HUES6 (cell line): ENCODE data around the gene CFAP20DC.

Source experiments
- H3K27ac ChIP-seq: 2 replicates; pipeline ENCODE4 v1.7.0; 2013; ENCODE audit warnings: low read depth, mild to moderate bottlenecking, low read length, inconsistent platforms
- H3K27me3 ChIP-seq: 2 replicates; pipeline ENCODE4 v1.6.1; 2013; ENCODE audit warnings: low read length; ENCODE audit not compliant: control insufficient read depth, insufficient read depth
- H3K36me3 ChIP-seq: 2 replicates; pipeline ENCODE4 v1.6.1; 2013; ENCODE audit warnings: low read length; ENCODE audit not compliant: control insufficient read depth, insufficient read depth
- H3K4me1 ChIP-seq: 2 replicates; pipeline ENCODE4 v1.6.1; 2013; ENCODE audit warnings: low read length; ENCODE audit not compliant: control insufficient read depth, insufficient read depth
- H3K4me3 ChIP-seq: 2 replicates; pipeline ENCODE4 v1.5.1; 2013; ENCODE audit warnings: low read depth, low read length
- H3K9ac ChIP-seq: one replicate; pipeline ENCODE4 v1.6.1; 2013; ENCODE audit warnings: mild to moderate bottlenecking, low read length
- H3K9me3 ChIP-seq: 2 replicates; pipeline ENCODE4 v1.6.1; 2013; ENCODE audit warnings: low read depth, low read length; ENCODE audit not compliant: control insufficient read depth, insufficient read depth

CFAP20DC gene

GRCh38 chr3:58784888-58785287 lies 264.9 kb downstream of the CFAP20DC start:
- no peak overlapping the region for H3K4me3 ChIP-seq
- no peaks in the 10 kb centered on the region for H3K36me3 ChIP-seq
- peaks cover 17% of the 10 kb centered on the region; the same call in 1 of the 2 replicates for H3K4me1 ChIP-seq
- H3K27me3 ChIP-seq = no peaks in the 10 kb centered on the region
- no peak overlapping the region for H3K9ac ChIP-seq
- no peak overlapping the region for H3K27ac ChIP-seq
- H3K9me3 ChIP-seq = peaks cover 6% of the 10 kb centered on the region

DNA sequence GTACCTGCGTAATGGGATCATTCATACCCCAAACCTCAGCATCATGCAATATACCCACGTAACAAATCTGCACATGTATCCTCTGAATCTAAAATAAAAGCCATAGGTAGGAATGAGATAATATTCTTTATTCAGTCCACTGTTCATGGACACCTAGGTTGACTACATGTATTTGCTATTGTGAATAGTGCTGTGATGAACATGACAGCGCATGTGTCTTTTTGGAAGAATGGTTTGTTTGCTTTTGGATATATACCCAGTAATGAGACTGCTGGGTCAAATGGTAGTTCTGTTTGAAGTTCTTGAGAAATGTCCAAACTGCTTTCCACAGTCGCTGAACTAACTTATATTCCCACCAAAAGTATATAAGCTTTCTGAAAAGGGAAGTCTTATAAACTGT lies 265.4 kb downstream of the CFAP20DC start:
- H3K27ac ChIP-seq = no peak overlapping the region

GRCh38 chr3:58783845-58784244 lies 266.0 kb downstream of the CFAP20DC start:
- H3K4me3 ChIP-seq = no peak overlapping the region
- no peak overlapping the region for H3K9ac ChIP-seq

More for the DNA sequence above, 265.4 kb downstream of the CFAP20DC start:
- peaks cover 11% of the 10 kb centered on the region for H3K9me3 ChIP-seq
- H3K4me1 ChIP-seq = peaks cover 15% of the 10 kb centered on the region; the same call in 1 of the 2 replicates
- no peaks in the 10 kb centered on the region for H3K36me3 ChIP-seq
- no peak overlapping the region for H3K9ac ChIP-seq
- H3K27me3 ChIP-seq = no peaks in the 10 kb centered on the region
- H3K4me3 ChIP-seq = no peak overlapping the region

GRCh38 chr3:58779934-58780333 lies 269.9 kb downstream of the CFAP20DC start:
- no peak overlapping the region for H3K27ac ChIP-seq
- H3K9ac ChIP-seq = no peak overlapping the region
- H3K4me3 ChIP-seq = no peak overlapping the region
- H3K9me3 ChIP-seq = peaks cover 21% of the 10 kb centered on the region
- no peaks in the 10 kb centered on the region for H3K27me3 ChIP-seq
- no peaks in the 10 kb centered on the region for H3K4me1 ChIP-seq
- no peaks in the 10 kb centered on the region for H3K36me3 ChIP-seq

More at GRCh38 chr3:58783845-58784244, 266.0 kb downstream of the CFAP20DC start:
- Histone ChIP-seq H3K36me3 (no peaks in the 10 kb centered on the region), H3K27me3 (no peaks in the 10 kb centered on the region), H3K4me1 (peaks cover 10% of the 10 kb centered on the region; the same call in 1 of the 2 replicates), H3K9me3 (peaks cover 15% of the 10 kb centered on the region), H3K27ac (no peak overlapping the region)

- no peaks in the 10 kb centered on the region for H3K36me3 ChIP-seq
- peaks cover 21% of the 10 kb centered on the region for H3K9me3 ChIP-seq
- no peak overlapping the region for H3K9ac ChIP-seq
- H3K4me1 ChIP-seq = no peaks in the 10 kb centered on the region
- H3K4me3 ChIP-seq = no peak overlapping the region
- H3K27ac ChIP-seq = no peak overlapping the region
- no peaks in the 10 kb centered on the region for H3K27me3 ChIP-seq
Measured at GRCh38 chr3:58776231-58776630, 273.6 kb downstream of the CFAP20DC start.

GRCh38 chr3:58772462-58772861 lies 277.4 kb downstream of the CFAP20DC start:
- no peaks in the 10 kb centered on the region for H3K27me3 ChIP-seq
- no peak overlapping the region for H3K27ac ChIP-seq
- no peaks in the 10 kb centered on the region for H3K4me1 ChIP-seq
- H3K9me3 ChIP-seq = no peaks in the 10 kb centered on the region
- no peak overlapping the region for H3K9ac ChIP-seq
- H3K36me3 ChIP-seq = no peaks in the 10 kb centered on the region
- H3K4me3 ChIP-seq = no peak overlapping the region

DNA sequence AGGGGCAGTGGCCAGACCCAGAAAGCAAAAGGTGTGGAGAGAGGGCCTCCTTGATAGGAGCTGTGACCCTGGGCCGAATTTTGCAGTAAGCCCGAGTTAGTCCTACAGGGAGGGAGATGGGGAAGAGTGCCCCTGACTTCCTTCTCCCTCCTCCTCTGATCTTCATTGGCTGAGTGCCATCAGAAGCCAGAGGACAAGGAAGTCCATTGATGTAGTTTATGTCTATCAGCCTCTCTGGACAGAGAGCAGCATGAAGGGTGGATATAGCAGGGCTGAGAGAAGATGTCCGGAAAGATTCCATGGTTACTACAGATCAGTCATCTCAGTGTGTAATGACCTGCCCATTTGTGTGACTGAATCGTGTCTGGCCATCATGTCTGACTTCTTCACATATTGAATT lies 280.8 kb downstream of the CFAP20DC start:
- no peak overlapping the region for H3K9ac ChIP-seq
- no peaks in the 10 kb centered on the region for H3K27me3 ChIP-seq
- H3K27ac ChIP-seq = no peak overlapping the region
- H3K4me1 ChIP-seq = no peaks in the 10 kb centered on the region
- H3K9me3 ChIP-seq = peaks cover 24% of the 10 kb centered on the region
- no peak overlapping the region for H3K4me3 ChIP-seq
- no peaks in the 10 kb centered on the region for H3K36me3 ChIP-seq

DNA sequence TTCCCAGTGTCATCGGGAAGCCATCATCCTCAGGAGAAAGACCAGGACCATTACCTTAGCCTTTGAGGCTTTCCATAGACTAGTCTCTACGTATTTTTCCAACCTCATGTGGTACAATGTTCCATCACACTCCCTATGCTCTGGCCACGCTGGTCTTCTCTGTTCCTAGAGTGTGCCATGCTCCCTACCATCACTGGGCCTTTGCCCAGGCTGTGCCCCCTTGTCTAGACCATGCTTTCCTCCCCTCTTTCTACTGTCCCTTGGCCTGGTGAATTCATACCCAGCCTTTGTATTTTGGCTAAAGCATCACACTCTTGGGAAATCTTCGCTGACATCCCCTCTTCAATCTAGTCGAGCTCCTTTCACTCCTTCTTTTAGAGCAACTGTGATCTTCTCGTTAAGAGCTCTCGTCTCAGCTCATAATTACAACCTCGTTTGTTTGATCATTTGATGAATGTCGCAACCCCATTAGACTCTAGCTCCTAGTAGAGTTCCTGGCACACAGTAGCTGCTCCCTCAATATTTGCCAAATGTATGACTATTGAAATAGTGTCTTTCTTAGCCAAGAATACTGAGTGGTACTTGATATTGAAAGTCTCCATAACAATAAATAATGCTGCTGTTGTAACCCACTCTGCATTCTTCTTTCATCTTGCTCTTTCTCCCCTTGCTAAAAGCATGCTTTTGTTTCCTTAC lies 283.1 kb downstream of the CFAP20DC start:
- Histone ChIP-seq H3K36me3 (no peaks in the 10 kb centered on the region), H3K9me3 (peaks cover 28% of the 10 kb centered on the region), H3K4me1 (no peaks in the 10 kb centered on the region), H3K9ac (no peak overlapping the region), H3K27me3 (no peaks in the 10 kb centered on the region), H3K27ac (no peak overlapping the region), H3K4me3 (no peak overlapping the region)

GRCh38 chr3:58755150-58755549 lies 294.7 kb downstream of the CFAP20DC start:
- Histone ChIP-seq H3K27me3 (no peaks in the 10 kb centered on the region), H3K27ac (no peak overlapping the region), H3K9ac (no peak overlapping the region), H3K36me3 (no peaks in the 10 kb centered on the region), H3K9me3 (no peaks in the 10 kb centered on the region), H3K4me1 (no peaks in the 10 kb centered on the region), H3K4me3 (no peak overlapping the region)

- H3K27ac ChIP-seq = no peak overlapping the region
- H3K27me3 ChIP-seq = no peaks in the 10 kb centered on the region
- no peaks in the 10 kb centered on the region for H3K36me3 ChIP-seq
- H3K4me3 ChIP-seq = no peak overlapping the region
- H3K4me1 ChIP-seq = no peaks in the 10 kb centered on the region
- no peak overlapping the region for H3K9ac ChIP-seq
- H3K9me3 ChIP-seq = no peaks in the 10 kb centered on the region
Measured at GRCh38 chr3:58754074-58754473, 295.8 kb downstream of the CFAP20DC start.

DNA sequence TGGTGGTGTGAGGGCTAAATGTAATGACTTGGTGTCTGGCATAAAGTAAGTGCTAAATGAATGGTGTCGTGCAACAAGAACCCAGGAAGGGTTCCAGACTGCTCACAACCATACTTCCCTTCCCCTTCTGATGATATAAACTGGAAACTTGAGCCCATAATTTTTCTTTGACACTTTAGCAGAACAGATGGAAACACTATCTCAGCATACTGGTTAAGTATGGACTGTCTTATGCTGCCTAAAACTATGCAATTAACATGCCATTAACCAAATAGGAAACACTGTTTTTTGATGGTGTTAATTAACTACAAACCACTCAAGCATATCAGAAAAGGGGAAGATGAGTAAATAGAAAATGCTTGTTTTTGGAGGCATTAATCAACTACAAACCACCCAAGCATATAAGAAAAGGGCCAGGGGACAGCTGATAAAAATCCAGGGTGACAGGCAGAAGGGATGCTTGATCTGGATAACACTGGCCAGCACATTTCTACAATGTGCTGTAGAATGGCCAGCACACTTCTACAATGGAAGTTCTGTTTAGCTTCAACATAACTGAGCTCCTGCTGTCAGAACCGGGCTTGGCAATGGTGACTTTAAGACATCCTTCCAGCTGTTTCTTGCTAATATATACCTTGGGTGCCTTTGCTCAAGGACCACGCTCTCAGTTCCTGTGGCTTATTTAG lies 297.8 kb downstream of the CFAP20DC start:
- Histone ChIP-seq H3K27me3 (no peaks in the 10 kb centered on the region), H3K9me3 (no peaks in the 10 kb centered on the region), H3K27ac (no peak overlapping the region), H3K9ac (no peak overlapping the region), H3K36me3 (no peaks in the 10 kb centered on the region), H3K4me3 (no peak overlapping the region), H3K4me1 (no peaks in the 10 kb centered on the region)
